Measurements from ENCODE around the gene SEMA3D.

Gene SEMA3D

DNA sequence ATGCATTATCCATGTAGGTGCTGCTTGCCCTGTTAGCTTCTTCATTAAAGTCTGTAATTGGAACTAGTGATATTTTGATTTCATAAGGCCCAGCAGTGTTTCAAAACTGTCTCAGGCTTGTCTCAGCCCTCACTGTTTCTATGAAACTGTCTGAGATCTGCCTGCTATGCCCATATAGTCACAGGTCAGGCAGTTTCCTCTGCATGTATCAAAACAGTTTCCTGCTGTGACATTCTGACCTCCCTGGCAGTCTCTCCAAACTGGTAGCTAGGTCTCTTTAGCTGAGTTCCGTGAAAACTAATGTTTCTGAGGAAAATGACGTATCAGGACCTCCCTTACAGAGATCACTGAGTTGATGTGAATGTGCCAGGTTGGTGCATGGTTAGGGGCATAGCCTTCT is 18.9 kb upstream of the SEMA3D start:
- TF ChIP-seq, protein P1, sequence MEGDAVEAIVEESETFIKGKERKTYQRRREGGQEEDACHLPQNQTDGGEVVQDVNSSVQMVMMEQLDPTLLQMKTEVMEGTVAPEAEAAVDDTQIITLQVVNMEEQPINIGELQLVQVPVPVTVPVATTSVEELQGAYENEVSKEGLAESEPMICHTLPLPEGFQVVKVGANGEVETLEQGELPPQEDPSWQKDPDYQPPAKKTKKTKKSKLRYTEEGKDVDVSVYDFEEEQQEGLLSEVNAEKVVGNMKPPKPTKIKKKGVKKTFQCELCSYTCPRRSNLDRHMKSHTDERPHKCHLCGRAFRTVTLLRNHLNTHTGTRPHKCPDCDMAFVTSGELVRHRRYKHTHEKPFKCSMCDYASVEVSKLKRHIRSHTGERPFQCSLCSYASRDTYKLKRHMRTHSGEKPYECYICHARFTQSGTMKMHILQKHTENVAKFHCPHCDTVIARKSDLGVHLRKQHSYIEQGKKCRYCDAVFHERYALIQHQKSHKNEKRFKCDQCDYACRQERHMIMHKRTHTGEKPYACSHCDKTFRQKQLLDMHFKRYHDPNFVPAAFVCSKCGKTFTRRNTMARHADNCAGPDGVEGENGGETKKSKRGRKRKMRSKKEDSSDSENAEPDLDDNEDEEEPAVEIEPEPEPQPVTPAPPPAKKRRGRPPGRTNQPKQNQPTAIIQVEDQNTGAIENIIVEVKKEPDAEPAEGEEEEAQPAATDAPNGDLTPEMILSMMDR (IDR thresholded peaks at IDR 0.05; ENCODE audit: insufficient read depth, missing control alignments): no peak
- no peak for FAIRE-seq
- no peak for DNase-seq (ENCODE audit: insufficient read length, low spot score)

DNA sequence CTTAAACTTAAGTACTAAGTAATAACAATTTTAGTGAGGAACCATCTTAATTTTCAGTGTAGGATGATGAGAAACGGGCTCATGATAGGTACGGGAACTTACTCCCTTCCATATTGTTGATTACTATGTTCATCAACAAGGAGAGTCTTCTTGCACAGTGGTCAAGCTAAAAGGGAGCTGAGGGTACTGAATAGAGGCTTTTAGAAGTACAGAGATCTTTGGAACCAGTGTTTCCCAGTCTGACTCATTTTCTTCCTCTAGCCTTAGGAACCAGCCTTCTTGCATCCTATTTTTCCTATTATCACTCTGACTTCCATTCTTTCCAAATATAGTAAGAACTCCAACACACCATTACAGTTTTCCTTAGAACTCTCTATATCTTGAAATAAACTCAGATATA is 17.6 kb upstream of the SEMA3D start:
- TF ChIP-seq, protein P1 (IDR thresholded peaks at IDR 0.05; ENCODE audit: insufficient read depth, missing control alignments): no peak
- DNase-seq (ENCODE audit: insufficient read length, low spot score): no peak
- no peak for FAIRE-seq

DNA sequence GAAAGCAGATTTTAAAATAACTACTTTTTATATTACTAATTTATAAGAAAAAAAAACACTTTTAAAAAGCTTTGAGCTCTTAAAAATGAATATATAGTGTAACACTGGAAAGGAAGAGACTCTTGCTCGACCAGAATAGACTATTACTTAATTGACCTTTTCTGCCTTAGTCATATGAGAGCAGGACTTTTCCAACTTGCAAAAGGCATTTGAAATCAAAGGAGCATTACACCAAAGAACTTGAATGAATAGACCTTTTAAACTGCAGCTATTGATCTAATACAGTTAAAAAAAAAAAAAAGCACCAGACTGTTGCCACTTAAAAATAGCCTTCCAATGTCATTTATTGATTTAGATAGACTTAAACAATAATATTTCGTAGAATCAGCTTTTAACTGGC is 17.2 kb upstream of the SEMA3D start:
- FAIRE-seq: no peak
- no peak for DNase-seq (ENCODE audit: insufficient read length, low spot score)
- TF ChIP-seq, protein P1 (IDR thresholded peaks at IDR 0.05; ENCODE audit: insufficient read depth, missing control alignments): no peak

DNA sequence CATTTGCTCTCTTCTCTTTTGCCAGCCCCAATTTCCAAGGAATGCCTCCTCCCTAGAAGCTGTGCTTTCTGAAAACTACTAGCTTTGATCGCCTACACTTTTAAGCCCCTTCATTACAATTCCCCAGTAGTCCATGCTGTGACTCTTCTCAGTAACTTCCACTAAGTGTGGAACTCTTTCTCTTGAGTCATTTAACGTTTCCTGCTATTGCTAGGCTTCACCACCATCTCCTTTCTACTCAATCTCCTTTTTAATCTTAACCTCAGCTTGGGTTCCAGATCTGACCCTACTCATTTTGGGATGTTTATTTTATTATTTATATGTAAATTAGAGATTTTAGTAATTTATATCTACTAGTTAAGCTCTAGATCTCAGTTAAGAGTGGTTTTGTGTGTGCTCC is 14.4 kb upstream of the SEMA3D start:
- FAIRE-seq: no peak

DNA sequence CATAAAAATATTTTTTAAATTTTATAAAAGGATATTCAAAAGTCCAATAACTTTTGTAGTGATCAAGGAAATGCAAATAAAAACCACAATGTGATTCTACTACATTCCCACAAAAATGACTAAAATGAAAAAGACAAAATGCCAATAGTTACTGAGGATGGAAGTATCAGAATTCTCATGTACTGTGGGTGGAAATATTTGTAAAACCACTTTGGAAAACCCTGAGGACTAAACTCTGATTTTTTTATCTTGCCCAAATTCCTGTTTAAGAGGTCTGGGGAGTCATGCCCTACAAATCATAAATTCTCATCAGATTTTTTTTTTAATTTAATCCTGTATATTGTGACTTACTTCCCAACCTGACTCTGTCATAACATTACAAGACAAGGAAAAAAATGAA is 9.8 kb upstream of the SEMA3D start:
- DNase-seq (ENCODE audit: insufficient read length, low spot score) (no peak), FAIRE-seq (no peak)

More for the DNA sequence above, 14.4 kb upstream of the SEMA3D start:
- DNase-seq (ENCODE audit: insufficient read length, low spot score): no peak
- TF ChIP-seq, protein P1 (IDR thresholded peaks at IDR 0.05; ENCODE audit: insufficient read depth, missing control alignments): no peak

DNA sequence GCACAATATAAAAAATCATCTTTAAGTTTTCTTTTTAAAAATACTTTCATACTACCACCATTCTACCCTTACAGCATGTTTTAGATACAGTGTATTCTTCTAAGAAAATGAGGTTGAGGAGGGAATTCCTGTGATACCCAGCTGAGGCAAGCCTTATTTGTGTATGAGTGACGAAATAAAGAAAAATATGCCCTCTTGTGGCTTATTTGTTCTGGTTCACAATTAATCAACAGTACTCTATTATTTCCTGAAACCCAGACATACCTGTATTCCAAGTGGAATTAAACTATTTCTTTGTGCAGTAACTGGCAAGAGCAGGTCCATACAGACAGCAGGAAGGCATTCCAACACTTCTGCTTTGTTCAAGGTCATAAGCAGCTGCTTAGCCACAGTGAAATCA is 4.5 kb upstream of the SEMA3D start:
- FAIRE-seq: no peak
- TF ChIP-seq, protein P1 (IDR thresholded peaks at IDR 0.05; ENCODE audit: insufficient read depth, missing control alignments): peak; percentile 29
- DNase-seq (ENCODE audit: insufficient read length, low spot score): no peak

More for the DNA sequence above, 9.8 kb upstream of the SEMA3D start:
- TF ChIP-seq, protein P1 (IDR thresholded peaks at IDR 0.05; ENCODE audit: insufficient read depth, missing control alignments): no peak

DNA sequence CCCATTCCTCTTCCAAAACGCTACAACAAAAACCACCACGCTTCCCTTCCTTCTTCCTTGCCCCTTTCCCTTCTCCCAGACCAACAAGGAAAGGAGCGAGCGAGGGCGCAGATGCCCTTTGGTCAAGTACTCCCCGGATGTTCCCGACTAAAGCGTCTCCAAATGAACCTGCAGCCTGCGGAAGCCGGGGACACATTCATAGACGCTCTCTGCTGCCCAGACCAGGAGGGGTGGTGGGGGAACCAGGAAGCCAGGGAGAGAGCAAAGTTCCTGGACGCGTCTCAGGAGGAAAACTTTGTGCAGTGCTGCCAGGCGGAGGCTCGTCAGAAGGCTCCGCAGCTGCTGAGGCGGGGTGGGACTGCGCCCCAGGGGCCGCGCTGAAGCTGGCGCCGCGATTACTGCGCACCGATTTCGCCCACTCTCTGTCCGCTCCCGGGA is 754 bp downstream of the SEMA3D start:
- DNase-seq (ENCODE audit: insufficient read length, low spot score): no peak
- TF ChIP-seq, protein P1 (IDR thresholded peaks at IDR 0.05; ENCODE audit: insufficient read depth, missing control alignments): no peak
- no peak for FAIRE-seq

Measured in D721Med (cell line).